ENCODE measurements around the gene MAPK12.
"Not testable (repeated sequence)": the region's sequence is repeated elsewhere in the genome, so short reads cannot be mapped to it uniquely, and the experiment has no call there.

Gene MAPK12

DNA sequence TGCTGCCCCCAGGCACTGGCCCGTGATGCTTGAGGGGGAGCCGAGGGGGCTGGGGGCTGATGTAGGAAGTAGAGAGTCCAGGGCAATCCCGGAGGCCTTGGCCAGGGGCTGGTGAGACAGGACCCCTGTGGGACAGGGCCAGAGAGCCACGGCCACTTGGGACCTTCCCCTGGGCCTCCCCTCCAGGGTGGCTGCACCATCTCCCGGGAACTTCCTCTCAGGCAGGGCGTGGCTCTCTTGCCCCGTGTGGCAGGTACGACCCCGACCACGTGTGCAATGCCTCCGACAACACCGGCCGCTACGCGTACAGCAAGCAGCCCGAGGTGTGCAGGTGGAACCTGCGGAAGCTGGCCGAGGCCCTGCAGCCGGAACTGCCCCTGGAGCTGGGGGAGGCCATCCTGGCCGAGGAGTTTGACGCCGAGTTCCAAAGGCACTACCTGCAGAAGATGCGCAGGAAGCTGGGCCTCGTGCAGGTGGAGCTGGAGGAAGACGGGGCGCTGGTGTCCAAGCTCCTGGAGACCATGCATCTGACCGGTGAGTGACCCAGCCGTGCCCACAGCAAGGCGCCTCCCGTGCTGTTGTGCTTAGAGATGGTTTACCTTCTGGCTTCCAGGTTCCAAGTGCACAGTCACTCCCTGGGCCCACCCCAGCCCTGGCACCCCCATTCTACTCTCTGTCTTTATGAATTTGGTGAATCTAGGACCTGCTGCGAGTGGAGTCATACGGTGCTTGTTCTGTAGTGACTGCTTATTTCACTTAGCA is 50.9 kb downstream of the MAPK12 start:
- DNase-seq: no peak

DNA sequence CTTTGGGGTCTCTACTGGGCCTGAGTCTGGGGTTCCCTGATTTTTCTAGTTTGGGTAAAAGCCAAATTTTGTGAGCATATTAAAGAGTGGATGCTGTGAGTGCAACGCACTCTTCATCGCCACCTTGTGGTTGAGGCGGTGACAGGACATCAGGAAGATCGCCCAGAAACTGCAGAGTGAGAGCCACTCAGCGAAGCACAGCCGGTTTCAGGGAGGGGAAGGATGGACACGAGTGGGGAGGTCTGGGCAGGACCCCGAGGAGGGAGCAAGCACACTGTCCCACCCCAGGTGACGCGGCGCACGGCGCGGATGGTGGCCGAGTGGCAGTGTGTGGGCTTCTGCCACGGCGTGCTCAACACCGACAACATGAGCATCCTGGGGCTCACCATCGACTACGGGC is 51.6 kb downstream of the MAPK12 start:
- peak; percentile 59 for DNase-seq

DNA sequence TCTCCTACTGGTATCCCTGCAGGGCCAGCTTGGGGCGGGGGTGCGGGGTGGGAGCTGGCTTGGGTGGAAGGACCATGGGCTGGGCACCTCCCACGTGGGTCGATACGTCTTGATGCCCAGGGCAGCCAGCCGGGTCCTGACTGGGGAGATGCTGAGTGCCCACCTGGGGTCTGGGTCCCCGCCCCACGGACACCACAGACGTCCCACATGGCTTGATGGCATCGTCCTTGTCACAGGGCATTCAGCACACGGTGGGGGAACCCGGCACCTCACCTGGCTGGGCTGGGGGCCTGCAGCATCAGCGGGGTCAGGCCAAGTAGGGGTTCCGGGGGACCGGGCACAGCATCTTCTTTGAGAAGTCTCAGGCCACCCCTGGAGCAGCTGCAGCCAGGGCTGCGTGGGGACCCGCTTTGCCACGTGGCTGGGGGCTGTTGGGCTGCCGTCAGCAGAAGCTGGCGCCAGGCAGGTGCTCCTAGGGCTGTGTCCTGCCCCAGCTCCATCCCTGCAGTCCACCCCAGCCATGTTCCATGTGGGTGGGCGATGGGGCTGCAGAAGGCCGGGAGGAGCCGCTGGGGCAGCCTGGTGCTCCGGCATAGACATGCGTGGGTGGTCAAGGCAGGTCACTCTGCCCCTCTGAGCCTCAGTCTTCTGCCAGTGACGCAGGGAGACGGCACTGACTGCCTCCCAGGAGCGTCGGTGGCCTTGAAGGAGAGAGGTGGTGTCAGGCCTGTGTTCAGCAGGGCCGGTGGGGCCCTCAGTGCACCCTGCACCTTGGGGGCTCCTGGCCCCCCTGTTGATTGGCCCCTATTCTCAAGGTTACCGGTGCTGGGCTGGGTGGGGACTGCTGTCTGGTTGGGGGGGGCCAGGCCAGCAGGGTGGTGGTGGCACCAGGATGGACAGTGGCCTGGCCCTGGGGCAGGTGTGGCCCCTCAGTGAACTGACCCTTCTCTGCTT is 52.3 kb downstream of the MAPK12 start:
- no peak for DNase-seq

DNA sequence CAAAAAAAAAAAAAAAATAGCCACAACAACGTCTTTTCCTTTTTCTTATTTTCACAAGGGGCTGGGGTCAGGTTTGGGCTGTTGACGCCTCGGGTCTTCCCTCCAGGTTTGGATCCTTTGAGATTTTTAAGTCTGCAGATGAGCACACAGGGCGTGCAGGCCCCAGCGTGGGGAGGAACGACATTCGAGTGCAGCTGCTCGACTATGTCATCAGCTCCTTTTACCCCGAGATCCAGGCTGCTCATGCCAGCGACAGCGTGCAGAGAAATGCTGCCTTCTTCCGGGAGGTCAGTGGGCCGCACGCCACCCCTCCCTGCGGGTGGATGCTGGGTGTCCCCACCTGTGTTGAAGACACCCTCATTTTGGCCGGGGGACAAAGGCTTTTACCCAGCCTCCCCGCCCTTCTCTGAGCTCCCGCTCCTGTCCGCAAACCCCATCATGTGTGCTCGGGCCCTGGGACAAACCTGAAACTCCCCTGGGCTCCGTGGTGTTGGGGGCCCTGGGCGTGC is 53.0 kb downstream of the MAPK12 start:
- no peak for DNase-seq

DNA sequence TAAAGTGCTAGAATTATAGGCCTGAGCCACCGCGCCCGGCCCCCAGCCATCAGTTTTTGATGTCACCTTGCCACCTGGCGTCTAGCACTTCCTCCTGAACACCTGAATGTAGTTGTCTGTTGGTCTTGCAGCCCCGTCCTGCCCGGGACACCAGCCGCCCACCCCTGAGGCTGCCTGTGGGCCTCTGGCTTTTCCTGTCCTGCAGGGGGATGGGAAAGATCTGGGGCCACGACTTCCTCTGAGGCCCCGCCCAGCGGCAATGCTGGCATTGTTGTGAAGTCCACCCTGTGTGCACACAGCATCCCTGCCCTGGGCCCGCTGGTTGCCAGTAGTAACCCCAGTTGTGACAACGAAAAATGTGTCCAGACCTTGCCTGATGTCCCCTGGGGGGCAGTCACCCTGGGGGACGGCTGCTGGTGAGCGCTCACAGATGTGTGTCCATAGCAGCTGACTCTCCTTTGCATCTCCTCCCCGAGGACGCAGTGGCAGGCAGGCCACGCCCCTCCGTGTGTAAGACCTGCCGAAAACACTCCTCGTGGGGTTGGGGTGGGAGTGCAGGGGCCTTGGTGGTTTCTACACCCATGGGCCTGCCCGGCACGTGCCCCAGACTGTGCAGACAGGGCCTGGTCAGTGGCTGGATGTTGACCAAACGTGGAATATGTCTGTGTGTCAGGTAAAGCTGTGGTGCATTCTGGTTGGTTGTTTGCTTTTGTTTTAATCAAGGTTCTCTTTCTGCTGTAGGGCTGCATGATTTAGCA is 53.9 kb downstream of the MAPK12 start:
- DNase-seq: no peak

DNA sequence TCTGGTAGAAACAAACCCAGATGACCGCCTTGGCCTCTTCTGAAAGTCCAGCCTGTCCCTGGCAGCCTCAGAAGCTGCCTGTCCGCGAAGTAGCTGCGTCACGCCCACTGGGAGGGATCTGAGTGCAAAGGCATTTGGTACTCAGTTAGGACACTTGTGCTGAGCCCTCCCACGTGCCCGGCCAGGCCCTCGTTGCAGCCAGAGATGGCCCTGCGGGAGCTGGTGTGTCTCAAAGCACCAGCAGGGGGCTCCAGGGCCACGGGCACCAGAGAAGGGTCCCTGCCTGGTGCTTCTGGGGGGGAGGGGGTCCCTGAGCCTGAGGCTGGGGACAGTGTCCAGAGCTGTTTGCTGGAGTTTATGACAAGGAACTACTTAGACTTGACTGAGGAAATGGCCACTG is 54.9 kb downstream of the MAPK12 start:
- no peak for DNase-seq

DNA sequence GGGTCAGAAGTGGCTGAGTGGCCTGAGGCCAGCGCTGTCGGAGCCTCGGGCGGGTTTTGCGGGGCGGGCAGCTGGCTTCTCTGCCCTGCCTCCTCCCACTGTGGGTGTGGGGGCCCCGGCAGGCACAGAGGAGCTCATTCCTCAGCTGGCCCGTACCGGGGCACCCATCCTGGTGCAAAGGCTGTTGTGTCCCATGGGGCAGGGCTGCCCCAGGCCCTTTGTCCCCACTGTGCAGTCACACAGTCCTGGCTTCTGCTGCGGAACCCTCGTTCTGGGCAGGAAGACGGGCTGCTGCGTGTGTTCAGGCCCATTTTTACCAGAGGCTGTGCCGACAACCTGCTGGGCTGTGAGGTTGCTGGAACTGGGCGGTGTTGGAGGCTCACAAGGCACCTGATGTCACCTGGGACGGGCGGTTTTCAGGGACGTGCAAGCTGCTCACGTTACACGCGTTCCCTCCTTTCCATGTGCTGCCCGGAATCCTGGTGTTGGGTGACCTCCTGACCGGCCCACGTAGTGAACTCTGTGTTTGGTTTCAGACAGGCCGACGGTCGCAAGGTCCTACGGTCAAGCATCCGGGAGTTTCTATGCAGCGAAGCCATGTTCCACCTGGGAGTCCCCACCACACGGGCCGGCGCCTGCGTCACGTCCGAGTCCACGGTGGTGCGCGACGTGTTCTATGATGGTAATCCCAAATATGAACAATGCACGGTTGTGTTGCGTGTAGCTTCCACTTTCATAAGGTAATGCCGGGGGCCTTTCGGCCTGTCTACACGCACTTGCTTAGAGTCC is 55.5 kb downstream of the MAPK12 start:
- no peak for DNase-seq

DNA sequence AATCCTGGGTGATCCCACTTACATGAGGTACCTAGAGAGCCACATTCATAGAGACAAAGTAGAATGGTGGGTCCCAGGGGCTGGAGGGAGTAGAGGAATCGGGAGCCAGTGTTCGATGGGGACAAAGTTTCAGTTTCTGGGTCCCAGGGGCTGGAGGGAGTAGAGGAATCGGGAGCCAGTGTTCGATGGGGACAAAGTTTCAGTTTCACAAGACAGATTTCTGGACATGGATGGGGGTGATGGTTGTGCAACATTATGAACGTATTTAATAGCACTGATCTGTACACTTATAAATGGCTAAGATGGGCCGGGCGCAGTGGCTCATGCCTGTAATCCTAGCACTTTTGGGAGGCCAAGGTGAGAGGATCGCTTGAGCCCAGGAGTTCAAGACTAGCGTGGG is 56.5 kb downstream of the MAPK12 start:
- not testable (repeated sequence) for DNase-seq

DNA sequence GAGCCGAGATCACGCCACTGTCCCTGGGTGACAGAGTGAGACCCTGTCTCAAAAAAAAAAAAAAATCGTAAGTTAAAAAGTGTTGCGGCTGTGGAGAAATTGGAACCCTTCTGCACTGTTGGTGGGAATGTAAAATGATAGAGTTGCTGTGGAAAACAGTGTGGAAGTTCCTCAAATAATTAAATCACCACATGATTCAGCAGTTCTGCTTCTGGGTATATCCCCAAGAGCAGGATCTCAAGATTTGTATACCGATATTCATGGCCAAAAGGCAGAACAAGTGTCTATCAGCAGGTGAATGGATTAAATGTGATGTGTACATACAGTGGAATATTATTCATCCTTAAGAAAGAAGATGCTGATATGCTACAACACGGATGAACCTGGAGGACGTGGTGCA is 56.9 kb downstream of the MAPK12 start:
- DNase-seq: no peak

DNA sequence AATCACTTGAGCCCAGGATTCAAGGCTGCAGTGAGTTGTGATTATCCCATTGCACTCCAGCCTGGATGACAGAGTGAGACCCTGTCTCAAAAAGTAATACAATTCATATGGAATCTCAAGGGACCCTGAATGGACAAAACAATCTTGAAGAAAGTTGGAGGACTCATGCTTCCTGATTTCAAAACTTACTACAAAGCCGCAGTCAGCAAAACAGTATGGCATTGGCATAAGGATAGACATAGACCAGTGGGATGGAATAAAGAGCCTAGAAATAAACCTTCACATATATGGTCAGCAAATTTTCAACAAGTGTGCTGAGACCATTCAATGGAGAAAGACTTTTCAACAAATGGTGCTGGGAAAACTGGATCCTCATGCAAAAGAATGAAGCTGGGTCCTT is 58.2 kb downstream of the MAPK12 start:
- DNase-seq: no peak
